GM23338 (cell line): ENCODE data around the gene DCAF5. TPM values are rescaled to one million over a fixed set of nuclear protein-coding genes. Genes with fewer than 3 reads are reported as not detected.
"Not testable (repeated sequence)": the region's sequence is repeated elsewhere in the genome, so short reads cannot be mapped to it uniquely, and the experiment has no call there.

Source experiments
- ATAC-seq: fragments of 200-7000 bp; cut with Tn5 transposase; 3 replicates; pipeline ENCODE4 v1.9.1; 2020
- DNase-seq: peaks from one replicate; pipeline ENCODE4 v3.0.0-alpha.2; 2015; ENCODE audit warnings: low spot score
- H2AFZ ChIP-seq: fragments of 200-600 bp; sonication (generic); 2 replicates; pipeline ENCODE4 v1.8.0; 2016; ENCODE audit warnings: antibody characterized with exemption, mild to moderate bottlenecking, moderate library complexity
- H3F3A ChIP-seq: fragments of 200-600 bp; sonication (generic); replicated peaks from 2 replicates; pipeline ENCODE4 v1.8.0; 2017; ENCODE audit warnings: antibody characterized with exemption, mixed run types, low read depth
- H3K27ac ChIP-seq: fragments of 200-600 bp; sonication (generic); 2 replicates; pipeline ENCODE4 v1.6.1; 2016; ENCODE audit warnings: low read depth
- H3K27me3 ChIP-seq: fragments of 200-600 bp; sonication (generic); 2 replicates; pipeline ENCODE4 v1.8.0; 2016; ENCODE audit warnings: mild to moderate bottlenecking, mixed run types, moderate library complexity; ENCODE audit not compliant: insufficient read depth
- H3K36me3 ChIP-seq: fragments of 200-600 bp; sonication (generic); 2 replicates; pipeline ENCODE4 v1.8.0; 2016; ENCODE audit warnings: mild to moderate bottlenecking; ENCODE audit not compliant: insufficient read depth
- H3K4me1 ChIP-seq: fragments of 200-600 bp; sonication (generic); 2 replicates; pipeline ENCODE4 v1.8.0; 2016; ENCODE audit warnings: mild to moderate bottlenecking, moderate library complexity; ENCODE audit not compliant: insufficient read depth
- H3K4me2 ChIP-seq: fragments of 200-600 bp; sonication (generic); 2 replicates; pipeline ENCODE4 v1.7.1; 2017; ENCODE audit warnings: mixed run types
- H3K4me3 ChIP-seq: fragments of 200-600 bp; sonication (generic); 2 replicates; pipeline ENCODE4 v1.6.1; 2016; ENCODE audit warnings: mixed run types
- H3K79me2 ChIP-seq: fragments of 200-600 bp; sonication (generic); replicated peaks from 2 replicates; pipeline ENCODE4 v1.8.0; 2017; ENCODE audit warnings: mild to moderate bottlenecking; ENCODE audit not compliant: insufficient read depth
- H3K9me2 ChIP-seq: fragments of 200-600 bp; sonication (generic); 2 replicates; pipeline ENCODE4 v1.8.0; 2017; ENCODE audit not compliant: insufficient read depth
- H4K20me1 ChIP-seq: fragments of 200-600 bp; sonication (generic); replicated peaks from 2 replicates; pipeline ENCODE4 v1.8.0; 2017; ENCODE audit warnings: mild to moderate bottlenecking; ENCODE audit not compliant: insufficient read depth
- H3K27ac Mint-ChIP-seq: 2 replicates; pipeline ENCODE4 v1.8.0; 2020; ENCODE audit warnings: inconsistent platforms, mild to moderate bottlenecking, moderate library complexity, mixed read lengths
- H3K27me3 Mint-ChIP-seq: 3 replicates; pipeline ENCODE4 v1.8.0; 2022; ENCODE audit warnings: low read depth, mild to moderate bottlenecking, moderate library complexity, mixed read lengths, inconsistent platforms; ENCODE audit not compliant: insufficient read depth, poor library complexity
- H3K36me3 Mint-ChIP-seq: 3 replicates; pipeline ENCODE4 v1.8.0; 2021; ENCODE audit warnings: low read depth, mild to moderate bottlenecking, inconsistent platforms, moderate library complexity, mixed read lengths
- H3K4me1 Mint-ChIP-seq: 3 replicates; pipeline ENCODE4 v1.8.0; 2020; ENCODE audit warnings: mild to moderate bottlenecking, inconsistent platforms, mixed read lengths
- H3K4me3 Mint-ChIP-seq: 3 replicates; pipeline ENCODE4 v1.8.0; 2021; ENCODE audit warnings: moderate library complexity, mild to moderate bottlenecking, inconsistent platforms, mixed read lengths
- H3K9me3 Mint-ChIP-seq: 3 replicates; pipeline ENCODE4 v1.8.0; 2020; ENCODE audit warnings: moderate library complexity, mild to moderate bottlenecking, inconsistent platforms, mixed read lengths
- CREB1 ChIP-seq: fragments of 250-450 bp; sonication (Bioruptor Pico); IDR thresholded peaks from 2 replicates; pipeline ENCODE4 v1.5.0; 2020; ENCODE audit warnings: low read depth, mild to moderate bottlenecking, moderate library complexity
- CTCF ChIP-seq, 2 experiments: fragments of 200-600 bp in 1 of 2; sonication (generic) in 1 of 2; conservative IDR thresholded peaks; 2 replicates each; pipeline versions ENCODE4 v1.5.1 to v1.6.1; 2016 to 2017; ENCODE audit warnings: antibody characterized with exemption in 2 of 2, low read depth in 2 of 2, mild to moderate bottlenecking in 2 of 2, moderate library complexity in 1 of 2
- ETS1 ChIP-seq: IDR thresholded peaks from 2 replicates; pipeline ENCODE4 v1.6.1; 2016; ENCODE audit warnings: antibody characterized with exemption
- EZH2phosphoT487 ChIP-seq: fragments of 200-600 bp; sonication (generic); IDR thresholded peaks from one replicate; pipeline ENCODE4 v1.8.1; 2018; ENCODE audit warnings: antibody characterized with exemption; ENCODE audit not compliant: unreplicated experiment
- NANOG ChIP-seq: IDR thresholded peaks from 2 replicates; pipeline ENCODE4 v1.6.1; 2016; ENCODE audit warnings: antibody characterized with exemption, borderline replicate concordance
- POLR2AphosphoS5 ChIP-seq: IDR thresholded peaks from 2 replicates; pipeline ENCODE4 v1.6.1; 2016; ENCODE audit warnings: antibody characterized with exemption, low read depth
- REST ChIP-seq: IDR thresholded peaks from one replicate; pipeline ENCODE4 v1.6.1; 2018; ENCODE audit warnings: antibody characterized with exemption; ENCODE audit not compliant: unreplicated experiment
- STAT1 ChIP-seq: IDR thresholded peaks from one replicate; pipeline ENCODE4 v1.6.1; 2016; ENCODE audit warnings: antibody characterized with exemption; ENCODE audit not compliant: unreplicated experiment
- ZNF114 ChIP-seq: fragments of 250-450 bp; sonication (Bioruptor Pico); IDR thresholded peaks from 2 replicates; pipeline ENCODE4 v1.5.0; 2020; ENCODE audit warnings: mild to moderate bottlenecking, moderate library complexity
- ZNF331 ChIP-seq: fragments of 250-450 bp; sonication (Bioruptor Pico); IDR thresholded peaks from 2 replicates; pipeline ENCODE4 v1.5.0; 2020; ENCODE audit warnings: low read depth, mild to moderate bottlenecking, moderate library complexity
- ZNF462 ChIP-seq: fragments of 250-450 bp; sonication (Bioruptor Pico); IDR thresholded peaks from 2 replicates; pipeline ENCODE4 v1.5.0; 2020; ENCODE audit warnings: mild to moderate bottlenecking, moderate library complexity
- polyA plus RNA-seq: library from polyadenylated mRNA; unstranded; fragments of >200 nt; fragmentation: Nextera tagmentation; extraction: Ambion mirVana; gene quantifications from 2 replicates; pipeline ENCODE4 v1.2.1, GENCODE V29; 2016
- total RNA-seq: library from RNA; depleted of rRNA; stranded (reverse); fragments of >200 nt; shearing (Covaris generic); gene quantifications from 2 replicates; pipeline ENCODE4 v1.2.3, GENCODE V29; 2014

The DCAF5 gene
- total and polyA plus RNA-seq, 2 experiments from 2014 or later: 14.0 to 15.2 TPM

- Mint-ChIP-seq H3K4me3 (no peak overlapping the region), H3K27me3 (peaks cover 3% of the 10 kb centered on the region), H3K36me3 (no peaks in the 10 kb centered on the region), H3K4me1 (peaks cover 10% of the 10 kb centered on the region), H3K9me3 (no peaks in the 10 kb centered on the region), H3K27ac (no peak overlapping the region)
- H3F3A ChIP-seq: no peaks in the 10 kb centered on the region
- H3K79me2 ChIP-seq: no peaks in the 10 kb centered on the region
- DNase-seq (no peak), ATAC-seq (no peak)
- H3K4me3 ChIP-seq: no peak overlapping the region
- no peaks in the 10 kb centered on the region for H3K36me3 ChIP-seq
- H2AFZ ChIP-seq: no peak overlapping the region
- H3K4me2 ChIP-seq: no peak overlapping the region
- no peaks in the 10 kb centered on the region for H4K20me1 ChIP-seq
- H3K27ac ChIP-seq: no peak overlapping the region
- TF ChIP-seq ZNF331 (no peak), ETS1 (no peak), CTCF (conservative IDR thresholded peaks at IDR 0.05; ENCODE audit: low read depth in 2 of 2) (no peak), REST (no peak), NANOG (no peak), POLR2AphosphoS5 (no peak), ZNF462 (CRISPR knock-in tag) (no peak), EZH2phosphoT487 (no peak), ZNF114 (CRISPR knock-in tag) (no peak), STAT1 (no peak), CREB1 (CRISPR knock-in tag) (no peak)
- H3K27me3 ChIP-seq: no peaks in the 10 kb centered on the region
- H3K9me2 ChIP-seq: peaks cover 11% of the 10 kb centered on the region; the same call in 1 of the 2 replicates
- no peaks in the 10 kb centered on the region for H3K4me1 ChIP-seq
Observed at GRCh38 chr14:69170839-69171238, 17.9 kb upstream of the DCAF5 start.

GRCh38 chr14:69165787-69166186 is 12.9 kb upstream of the DCAF5 start:
- H3K36me3 ChIP-seq, H3K4me3 Mint-ChIP-seq, H3K4me1 Mint-ChIP-seq, H3K27ac Mint-ChIP-seq, H3K27me3 ChIP-seq, H3F3A ChIP-seq, H3K27ac ChIP-seq, H3K4me2 ChIP-seq, H3K9me2 ChIP-seq, DNase-seq, H3K36me3 Mint-ChIP-seq, H3K9me3 Mint-ChIP-seq, H2AFZ ChIP-seq, H3K79me2 ChIP-seq, H3K4me3 ChIP-seq, H3K4me1 ChIP-seq, H4K20me1 ChIP-seq, ATAC-seq, H3K27me3 Mint-ChIP-seq: not testable (repeated sequence)
